ENCODE measurements around the gene NUF2. TPM values are rescaled to one million over a fixed set of nuclear protein-coding genes. Genes with fewer than 3 reads are reported as not detected.

The NUF2 gene
- total and polyA plus RNA-seq, 2 of the 8 experiments (the other 6 are each of a cell fraction or from before 2014, with no cell fraction given) = 12.1 to 28.3 TPM

DNA sequence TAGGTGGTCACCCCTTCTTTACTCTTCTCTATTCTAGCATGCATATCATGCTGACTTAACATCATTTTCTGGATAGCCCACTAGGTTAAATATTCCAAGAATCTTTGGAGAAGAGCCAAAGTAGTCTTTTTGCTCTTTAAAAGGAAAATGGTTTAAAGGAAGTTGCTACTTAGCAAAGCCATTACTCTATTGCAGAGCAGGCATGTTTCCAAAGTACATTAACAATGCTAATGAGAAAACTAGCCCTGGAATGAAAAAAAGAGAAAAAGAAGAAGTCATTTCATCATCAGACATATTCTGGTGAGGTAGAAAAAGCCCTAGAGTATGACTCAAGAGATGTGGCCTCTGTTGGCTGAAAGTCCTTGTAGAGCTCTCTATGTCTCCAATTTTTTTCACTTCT, 74.0 kb downstream of the NUF2 start:
- H2BK5ac ChIP-seq (ENCODE audit: low read depth, low read length) = no peak overlapping the region
- H2BK12ac ChIP-seq (ENCODE audit: low read depth, low read length) = no peak overlapping the region
- ChIA-PET POLR2A (ENCODE audit: partially characterized antibody) (no interaction called here), CTCF (ENCODE audit: partially characterized antibody) (interaction anchor here (1.1 kb wide), 1 partner anchor 15 kb away, joined by 3 read pairs; no protein-coding TSS in a partner anchor)
- H3K9ac ChIP-seq (replicated peaks in 1 of 4; ENCODE audit: extremely low read depth in 1 of 4, low read depth in 3 of 4, low read length in 3 of 4) = no peak overlapping the region
- H2BK120ac ChIP-seq (replicated peaks; ENCODE audit: low read depth, low read length) = no peak overlapping the region
- peaks cover 0 to 2% (median 0%) of the 10 kb centered on the region in 4 experiments; a peak in 1 of 7 replicates for H3K27me3 ChIP-seq (replicated peaks in 1 of 4; ENCODE audit: control insufficient read depth in 3 of 4, extremely low read depth in 1 of 4, insufficient read depth in 3 of 4, low read length in 3 of 4)
- H2BK20ac ChIP-seq (ENCODE audit: low read length) = no peak overlapping the region
- no peak overlapping the region for H2AK5ac ChIP-seq (ENCODE audit: low read depth, low read length)
- H3K4me1 ChIP-seq (replicated peaks in 1 of 4; ENCODE audit: control insufficient read depth in 3 of 4, insufficient read depth in 4 of 4, low read length in 3 of 4) = peaks cover 2 to 14% (median 9%) of the 10 kb centered on the region in 4 experiments; a peak in 4 of 7 replicates
- no peak overlapping the region for H2AFZ ChIP-seq (ENCODE audit: low read length)
- H3K14ac ChIP-seq (ENCODE audit: insufficient read length) = no peak overlapping the region
- no peak overlapping the region for H3K4me2 ChIP-seq (ENCODE audit: insufficient read depth in 1 of 2, low read depth in 2 of 2, low read length in 2 of 2)
- no peaks in the 10 kb centered on the region for H3K79me2 ChIP-seq (ENCODE audit: control insufficient read depth in 1 of 2, insufficient read depth in 2 of 2, low read length in 2 of 2)
- no peak overlapping the region for H4K8ac ChIP-seq (ENCODE audit: extremely low read depth, insufficient read depth, low read length)
- FAIRE-seq (no peak), DNase-seq (ENCODE audit: low read depth in 1 of 2, low spot score in 2 of 2) (no peak)
- no peak overlapping the region for H3K56ac ChIP-seq (replicated peaks; ENCODE audit: insufficient read length, low read depth, low read length)
- no peak overlapping the region for H2BK15ac ChIP-seq (ENCODE audit: low read length)
- no peak overlapping the region for H3K4ac ChIP-seq (replicated peaks; ENCODE audit: insufficient read length, low read depth, low read length)
- no peak overlapping the region for H3K4me3 ChIP-seq (ENCODE audit: extremely low read depth in 1 of 4, insufficient read depth in 2 of 4, low read depth in 3 of 4, low read length in 4 of 4)
- no peak overlapping the region for H3K18ac ChIP-seq (ENCODE audit: extremely low read depth, low read length)
- H3K36me3 ChIP-seq (ENCODE audit: control insufficient read depth in 2 of 4, insufficient read depth in 4 of 4, low read length in 3 of 4) = no peaks in the 10 kb centered on the region
- no peaks in the 10 kb centered on the region for H3K23me2 ChIP-seq (ENCODE audit: low read depth, low read length)
- no peak overlapping the region for H3K23ac ChIP-seq (ENCODE audit: insufficient read length)
- no peaks in the 10 kb centered on the region for H3K79me1 ChIP-seq (ENCODE audit: low read depth, low read length)
- no peak overlapping the region for H4K5ac ChIP-seq (ENCODE audit: insufficient read length, low read depth, low read length)
- no peaks in the 10 kb centered on the region for H4K20me1 ChIP-seq (replicated peaks in 1 of 2; ENCODE audit: control insufficient read depth in 1 of 2, insufficient read depth in 2 of 2, low read length in 2 of 2)
- H3K9me3 ChIP-seq (ENCODE audit: insufficient read depth in 2 of 2, low read depth in 1 of 2, low read length in 1 of 2) = peaks cover 0 to 4% of the 10 kb centered on the region in 2 experiments; a peak in 1 of 4 replicates
- H4K91ac ChIP-seq (replicated peaks; ENCODE audit: insufficient read length, low read length) = no peak overlapping the region
- no peak overlapping the region for H3K27ac ChIP-seq (ENCODE audit: low read depth, low read length)
- TF ChIP-seq SP4 (IDR thresholded peaks at IDR 0.05; ENCODE audit: low read length) (no peak), POLR2A (IDR thresholded peaks at IDR 0.05; ENCODE audit: control extremely low read depth in 1 of 2, low read depth in 2 of 2, low read length in 2 of 2) (no peak), JUND (IDR thresholded peaks at IDR 0.05; ENCODE audit: low read length) (no peak), CBX5 (IDR thresholded peaks at IDR 0.05; ENCODE audit: low read depth, low read length) (no peak), SP2 (IDR thresholded peaks at IDR 0.05; ENCODE audit: low read length) (no peak), BRCA1 (IDR thresholded peaks at IDR 0.05; ENCODE audit: low read depth, low read length) (no peak), EZH2 (IDR thresholded peaks at IDR 0.05; ENCODE audit: low read depth, low read length, severe bottlenecking) (no peak), EP300 (IDR thresholded peaks at IDR 0.05; ENCODE audit: borderline replicate concordance in 1 of 2, low read depth in 2 of 2, low read length in 2 of 2) (no peak), RFX5 (IDR thresholded peaks at IDR 0.05; ENCODE audit: borderline replicate concordance, low read depth, low read length) (no peak), RXRA (IDR thresholded peaks at IDR 0.05; ENCODE audit: insufficient read depth, low read depth, low read length) (no peak)
- TF ChIP-seq, protein P1, sequence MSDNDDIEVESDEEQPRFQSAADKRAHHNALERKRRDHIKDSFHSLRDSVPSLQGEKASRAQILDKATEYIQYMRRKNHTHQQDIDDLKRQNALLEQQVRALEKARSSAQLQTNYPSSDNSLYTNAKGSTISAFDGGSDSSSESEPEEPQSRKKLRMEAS (IDR thresholded peaks at IDR 0.05) = no peak
- TF ChIP-seq, protein P2, sequence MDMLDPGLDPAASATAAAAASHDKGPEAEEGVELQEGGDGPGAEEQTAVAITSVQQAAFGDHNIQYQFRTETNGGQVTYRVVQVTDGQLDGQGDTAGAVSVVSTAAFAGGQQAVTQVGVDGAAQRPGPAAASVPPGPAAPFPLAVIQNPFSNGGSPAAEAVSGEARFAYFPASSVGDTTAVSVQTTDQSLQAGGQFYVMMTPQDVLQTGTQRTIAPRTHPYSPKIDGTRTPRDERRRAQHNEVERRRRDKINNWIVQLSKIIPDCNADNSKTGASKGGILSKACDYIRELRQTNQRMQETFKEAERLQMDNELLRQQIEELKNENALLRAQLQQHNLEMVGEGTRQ (IDR thresholded peaks at IDR 0.05; ENCODE audit: low read length) = no peak

All from H1 (cell line).